ENCODE data around the gene S100A1. TPM values are rescaled to one million over a fixed set of nuclear protein-coding genes. Genes with fewer than 3 reads are reported as not detected.
A peak's percentile ranks its signal among the peaks of the same experiment; 100 is the strongest.

Gene S100A1
- total and polyA plus RNA-seq, 2 of the 13 experiments (the other 11 are each of a cell fraction or from before 2014, with no cell fraction given) = 120 to 251 TPM

GRCh38 chr1:153633754-153634665 lies 5.8 kb downstream of the S100A1 start, which contains the start of gene CHTOP (continued):
- TF ChIP-seq FOXJ3 (CRISPR knock-in tag; IDR thresholded peaks at IDR 0.05; ENCODE audit: borderline replicate concordance) = peak; percentile 64
- no peak for TF ChIP-seq ZNF773 (CRISPR knock-in tag; IDR thresholded peaks at IDR 0.05; ENCODE audit: borderline replicate concordance)
- no peak for TF ChIP-seq MATR3 (CRISPR knock-in tag; IDR thresholded peaks at IDR 0.05)
- peak; percentile 78; the same call in 1 of the 2 replicates for TF ChIP-seq BRD4 (CRISPR knock-in tag; IDR thresholded peaks at IDR 0.05)
- no peak for TF ChIP-seq STAT5B (CRISPR knock-in tag; IDR thresholded peaks at IDR 0.05)
- TF ChIP-seq RFX3 (CRISPR knock-in tag; IDR thresholded peaks at IDR 0.05) = no peak; the same call in 1 of the 2 replicates
- 0 out of 2 replicates have a peak, but pooled peaks have one; percentile 85 for TF ChIP-seq ZNF101 (CRISPR knock-in tag; IDR thresholded peaks at IDR 0.05; ENCODE audit: borderline replicate concordance, low read depth)
- 0 out of 2 replicates have a peak, but pooled peaks have one; percentile 38 for TF ChIP-seq NCOA1 (CRISPR knock-in tag; IDR thresholded peaks at IDR 0.05)
- TF ChIP-seq BORCS8-MEF2B (CRISPR knock-in tag; IDR thresholded peaks at IDR 0.05) = no peak; the same call in 1 of the 2 replicates
- TF ChIP-seq GLMP (CRISPR knock-in tag; IDR thresholded peaks at IDR 0.05; ENCODE audit: borderline replicate concordance) = no peak
- TF ChIP-seq CSRNP2 (CRISPR knock-in tag; conservative IDR thresholded peaks at IDR 0.05; ENCODE audit: low read depth) = no peak
- TF ChIP-seq ZNF780A (CRISPR knock-in tag; IDR thresholded peaks at IDR 0.05) = no peak
- no peak for TF ChIP-seq REXO4 (CRISPR knock-in tag; IDR thresholded peaks at IDR 0.05; ENCODE audit: borderline replicate concordance)
- peak; percentile 65 for TF ChIP-seq FOXA3 (CRISPR knock-in tag; IDR thresholded peaks at IDR 0.05)
- peak; percentile 50; the same call in 1 of the 2 replicates for TF ChIP-seq ZBTB38 (CRISPR knock-in tag; IDR thresholded peaks at IDR 0.05)
- 0 out of 2 replicates have a peak, but pooled peaks have one; percentile 68 for TF ChIP-seq ZIK1 (CRISPR knock-in tag; IDR thresholded peaks at IDR 0.05; ENCODE audit: borderline replicate concordance, low read depth)
- no peak for TF ChIP-seq ZNF713 (CRISPR knock-in tag; IDR thresholded peaks at IDR 0.05)
- TF ChIP-seq SMARCE1 (IDR thresholded peaks at IDR 0.05; ENCODE audit: borderline replicate concordance) = no peak
- TF ChIP-seq KDM2A (CRISPR knock-in tag; IDR thresholded peaks at IDR 0.05; ENCODE audit: borderline replicate concordance, low read depth) = peak; percentile 92
- peak; percentile 35; the same call in 1 of the 2 replicates for TF ChIP-seq ZNF839 (CRISPR knock-in tag; IDR thresholded peaks at IDR 0.05; ENCODE audit: borderline replicate concordance)
- TF ChIP-seq ZNF3 (CRISPR knock-in tag; IDR thresholded peaks at IDR 0.05) = 0 out of 2 replicates have a peak, but pooled peaks have one; percentile 24
- no peak for TF ChIP-seq NR2F2 (IDR thresholded peaks at IDR 0.05; ENCODE audit: borderline replicate concordance, low read depth)
- TF ChIP-seq GABPB1 (CRISPR knock-in tag; IDR thresholded peaks at IDR 0.05) = peak; percentile 87
